Neutrophil (primary cell): ENCODE measurements around the gene RAB3IL1.

Source experiments
- H3K27ac ChIP-seq: fragments of 200-600 bp; sonication (generic); 2 replicates; pipeline ENCODE4 v1.5.1; 2016; ENCODE audit warnings: mild to moderate bottlenecking, moderate library complexity
- H3K27me3 ChIP-seq: fragments of 200-600 bp; sonication (generic); 2 replicates; pipeline ENCODE4 v1.6.0; 2016; ENCODE audit warnings: mild to moderate bottlenecking
- H3K36me3 ChIP-seq: fragments of 200-600 bp; sonication (generic); 2 replicates; pipeline ENCODE4 v1.5.1; 2017
- H3K4me1 ChIP-seq, 2 experiments: fragments of 200-600 bp in 1 of 2; sonication (generic) in 1 of 2; 1 replicate in 1 of 2; 2 replicates in 1 of 2; pipeline versions ENCODE4 v1.5.1 to v1.6.1; 2013 to 2016; ENCODE audit warnings: low read depth in 1 of 2, low read length in 1 of 2, mild to moderate bottlenecking in 1 of 2, moderate library complexity in 1 of 2; ENCODE audit not compliant: control insufficient read depth in 1 of 2, insufficient read depth in 1 of 2
- H3K4me3 ChIP-seq, 2 experiments: fragments of 200-600 bp in 1 of 2; sonication (generic) in 1 of 2; 1 replicate in 1 of 2; 2 replicates in 1 of 2; pipeline ENCODE4 v1.5.1; 2013 to 2016; ENCODE audit warnings: low read depth in 1 of 2, low read length in 1 of 2, mild to moderate bottlenecking in 1 of 2, moderate library complexity in 1 of 2
- H3K9me3 ChIP-seq: fragments of 200-600 bp; sonication (generic); 2 replicates; pipeline ENCODE4 v1.5.1; 2016
- TF ChIP-seq, protein P1 (sequence below): fragments of 200-600 bp; sonication (generic); IDR thresholded peaks from 2 replicates; pipeline ENCODE4 v1.5.1; 2016; ENCODE audit warnings: antibody characterized with exemption

RAB3IL1 gene

GRCh38 chr11:61862714-61863547 is 54.4 kb downstream of the RAB3IL1 start:
- no peaks in the 10 kb centered on the region for H3K27me3 ChIP-seq
- H3K4me1 ChIP-seq, result no peaks in the 10 kb centered on the region
- no peaks in the 10 kb centered on the region for H3K9me3 ChIP-seq
- TF ChIP-seq, protein P1, sequence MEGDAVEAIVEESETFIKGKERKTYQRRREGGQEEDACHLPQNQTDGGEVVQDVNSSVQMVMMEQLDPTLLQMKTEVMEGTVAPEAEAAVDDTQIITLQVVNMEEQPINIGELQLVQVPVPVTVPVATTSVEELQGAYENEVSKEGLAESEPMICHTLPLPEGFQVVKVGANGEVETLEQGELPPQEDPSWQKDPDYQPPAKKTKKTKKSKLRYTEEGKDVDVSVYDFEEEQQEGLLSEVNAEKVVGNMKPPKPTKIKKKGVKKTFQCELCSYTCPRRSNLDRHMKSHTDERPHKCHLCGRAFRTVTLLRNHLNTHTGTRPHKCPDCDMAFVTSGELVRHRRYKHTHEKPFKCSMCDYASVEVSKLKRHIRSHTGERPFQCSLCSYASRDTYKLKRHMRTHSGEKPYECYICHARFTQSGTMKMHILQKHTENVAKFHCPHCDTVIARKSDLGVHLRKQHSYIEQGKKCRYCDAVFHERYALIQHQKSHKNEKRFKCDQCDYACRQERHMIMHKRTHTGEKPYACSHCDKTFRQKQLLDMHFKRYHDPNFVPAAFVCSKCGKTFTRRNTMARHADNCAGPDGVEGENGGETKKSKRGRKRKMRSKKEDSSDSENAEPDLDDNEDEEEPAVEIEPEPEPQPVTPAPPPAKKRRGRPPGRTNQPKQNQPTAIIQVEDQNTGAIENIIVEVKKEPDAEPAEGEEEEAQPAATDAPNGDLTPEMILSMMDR, result no peak
- no peaks in the 10 kb centered on the region for H3K36me3 ChIP-seq
- H3K4me3 ChIP-seq, result no peak overlapping the region
- no peak overlapping the region for H3K27ac ChIP-seq

DNA sequence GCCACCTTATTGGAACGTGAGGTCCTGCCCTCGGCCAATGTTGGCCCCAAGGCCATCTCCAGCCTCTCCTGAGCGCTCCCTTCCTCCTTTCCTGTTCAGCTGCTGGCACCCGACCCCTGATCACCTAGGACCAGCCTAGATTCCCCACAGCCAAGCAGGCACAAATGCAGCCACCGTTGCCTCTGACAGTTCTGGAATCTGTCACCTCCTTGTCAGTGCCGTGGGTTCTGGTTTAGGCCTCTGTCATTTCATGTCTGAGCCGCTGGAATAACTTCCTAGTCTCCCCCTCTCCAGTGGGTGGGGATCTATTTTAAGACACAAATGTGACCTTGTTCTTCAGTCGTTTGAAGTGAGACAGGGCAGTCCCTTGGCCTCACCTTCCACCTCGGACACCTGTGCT is 55.7 kb downstream of the RAB3IL1 start:
- TF ChIP-seq, protein P1, result no peak
- H3K9me3 ChIP-seq, result no peaks in the 10 kb centered on the region
- no peak overlapping the region for H3K4me3 ChIP-seq
- H3K36me3 ChIP-seq, result no peaks in the 10 kb centered on the region
- no peak overlapping the region for H3K27ac ChIP-seq
- H3K27me3 ChIP-seq, result no peaks in the 10 kb centered on the region
- no peaks in the 10 kb centered on the region for H3K4me1 ChIP-seq

- H3K4me1 ChIP-seq, result no peaks in the 10 kb centered on the region
- H3K4me3 ChIP-seq, result no peak overlapping the region
- H3K27ac ChIP-seq, result no peak overlapping the region
- H3K36me3 ChIP-seq, result no peaks in the 10 kb centered on the region
- no peaks in the 10 kb centered on the region for H3K9me3 ChIP-seq
- TF ChIP-seq, protein P1, result no peak
- no peaks in the 10 kb centered on the region for H3K27me3 ChIP-seq
Observed at GRCh38 chr11:61860054-61860903, 57.1 kb downstream of the RAB3IL1 start.

DNA sequence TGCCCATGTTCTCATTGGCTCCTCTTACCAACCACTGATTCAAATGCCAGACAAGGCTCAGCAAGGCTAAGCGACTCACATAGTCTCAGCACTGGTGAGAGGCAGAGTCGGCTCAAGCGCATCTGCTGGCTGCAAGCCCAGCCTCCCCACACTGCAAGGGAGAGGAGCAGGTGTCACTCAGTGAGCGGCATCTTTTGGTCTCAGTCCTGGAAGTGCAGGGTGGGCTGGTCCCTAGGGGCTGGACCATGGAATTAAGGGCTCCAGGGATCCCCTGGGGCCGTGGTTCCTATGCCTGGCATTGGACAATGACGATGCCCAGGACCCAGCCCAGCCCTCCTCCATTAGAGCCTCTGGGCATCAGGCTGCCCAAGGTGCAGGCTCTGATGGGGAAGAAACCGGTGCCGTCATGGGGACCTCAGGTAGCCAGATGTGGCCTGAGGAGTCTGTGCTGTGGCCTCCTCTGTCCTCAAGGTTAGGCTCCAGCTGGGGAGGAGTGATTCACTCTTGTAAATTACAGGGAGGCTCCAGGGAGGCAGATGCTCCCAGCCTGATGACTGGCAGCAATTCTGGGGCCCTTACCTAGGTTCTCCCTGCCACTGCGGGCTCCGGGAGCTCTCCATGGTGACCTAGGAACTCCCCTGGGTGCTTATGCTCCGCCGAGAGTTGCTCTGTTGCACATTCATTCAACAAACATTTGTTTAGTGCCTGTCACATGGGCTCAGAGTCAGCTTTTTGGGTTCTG is 61.3 kb downstream of the RAB3IL1 start:
- Histone ChIP-seq H3K27ac (no peak overlapping the region), H3K27me3 (no peaks in the 10 kb centered on the region), H3K36me3 (no peaks in the 10 kb centered on the region), H3K9me3 (no peaks in the 10 kb centered on the region), H3K4me1 (no peaks in the 10 kb centered on the region), H3K4me3 (no peak overlapping the region)
- TF ChIP-seq, protein P1, result no peak

- Histone ChIP-seq H3K9me3 (no peaks in the 10 kb centered on the region), H3K36me3 (no peaks in the 10 kb centered on the region), H3K27ac (no peak overlapping the region), H3K4me1 (no peaks in the 10 kb centered on the region), H3K4me3 (no peak overlapping the region), H3K27me3 (no peaks in the 10 kb centered on the region)
- TF ChIP-seq, protein P1, result no peak
Observed at GRCh38 chr11:61854966-61855714, 62.2 kb downstream of the RAB3IL1 start.
